HepG2 (cell line): ENCODE data around the gene RSBN1L. TPM values are rescaled to one million over a fixed set of nuclear protein-coding genes. Genes with fewer than 3 reads are reported as not detected.

Experiments
- ATAC-seq: fragments of 200-7000 bp; cut with Tn5 transposase; 3 replicates; pipeline ENCODE4 v1.9.1; 2020; ENCODE audit warnings: mild to moderate bottlenecking, moderate library complexity
- BruUV-seq: library from RNA; stranded (reverse); fragments of 400-500 nt; replicated peaks from 2 replicates; lab custom pipeline; 2021; lab: Mats Ljungman, UMichigan
- CTCF ChIA-PET: fragments of 300-600 bp; formaldehyde crosslinking; extraction: SDS; loops from one replicate; lab custom pipeline; 2021; ENCODE audit warnings: low total read pairs, inconsistent platforms, low intra/inter-chr PET ratio; lab: Yijun Ruan, JAX
- POLR2A ChIA-PET: fragments of 350-600 bp; sonication (Branson Sonifier 250); formaldehyde crosslinking; loops from one replicate; lab custom pipeline; 2020; ENCODE audit warnings: antibody characterized with exemption, inconsistent platforms; lab: Yijun Ruan, JAX
- DNase-seq: peaks from one replicate; pipeline ENCODE4 v3.0.0-alpha.2; 2015; ENCODE audit warnings: low spot score
- FAIRE-seq: peaks from 3 replicates; lab custom pipeline; 2011; peaks lifted over from hg19 to GRCh38; lab: Jason Lieb, UNC
- H2AFZ ChIP-seq: one replicate; pipeline ENCODE4 v1.6.1; 2011; ENCODE audit warnings: low read length, inconsistent platforms
- H3K27ac ChIP-seq: fragments of 300-600 bp; 3 replicates; pipeline ENCODE4 v1.8.0; 2011; ENCODE audit warnings: mixed run types, mild to moderate bottlenecking, mixed read lengths, low read length, inconsistent platforms; ENCODE audit not compliant: insufficient read depth; ENCODE audit errors: extremely low read length
- H3K27me3 ChIP-seq, 2 experiments: fragments of 200-600 bp in 1 of 2; 2 replicates in 1 of 2; 3 replicates in 1 of 2; pipeline versions ENCODE4 v1.6.0 to v1.8.0; 2011; ENCODE audit warnings: low read length in 2 of 2, mild to moderate bottlenecking in 2 of 2, moderate library complexity in 2 of 2, inconsistent platforms in 1 of 2; ENCODE audit not compliant: insufficient read depth in 2 of 2, control insufficient read depth in 1 of 2
- H3K36me3 ChIP-seq, 2 experiments: fragments of 200-600 bp in 1 of 2; replicated peaks in 1 of 2; 2 replicates in 1 of 2; 3 replicates in 1 of 2; pipeline versions ENCODE4 v1.5.1 to v1.8.0; 2011; ENCODE audit warnings: low read length in 2 of 2, inconsistent platforms in 1 of 2; ENCODE audit not compliant: insufficient read depth in 2 of 2, control insufficient read depth in 1 of 2
- H3K4me1 ChIP-seq: 2 replicates; pipeline ENCODE4 v1.5.1; 2012; ENCODE audit warnings: low read length, inconsistent platforms; ENCODE audit not compliant: insufficient read depth
- H3K4me2 ChIP-seq: 2 replicates; pipeline ENCODE4 v1.6.0; 2011; ENCODE audit warnings: low read depth, low read length, inconsistent platforms
- H3K4me3 ChIP-seq, 3 experiments: fragments of 200-600 bp in 1 of 3; sonication (generic), shearing (Covaris generic) in 1 of 3; replicated peaks in 1 of 3; 2 replicates each; pipeline ENCODE4 v1.5.1; 2011 to 2016; ENCODE audit warnings: low read length in 3 of 3, inconsistent platforms in 2 of 3, low read depth in 2 of 3, mild to moderate bottlenecking in 2 of 3, control low read depth in 1 of 3, mixed read lengths in 1 of 3; ENCODE audit not compliant: insufficient read depth in 1 of 3
- H3K79me2 ChIP-seq: one replicate; pipeline ENCODE4 v1.6.1; 2011; ENCODE audit warnings: low read length, inconsistent platforms; ENCODE audit not compliant: insufficient read depth
- H3K9ac ChIP-seq: 2 replicates; pipeline ENCODE4 v1.6.0; 2011; ENCODE audit warnings: mild to moderate bottlenecking, low read depth, low read length, inconsistent platforms; ENCODE audit not compliant: insufficient read depth
- H3K9me3 ChIP-seq: 2 replicates; pipeline ENCODE4 v1.5.1; 2012; ENCODE audit warnings: mild to moderate bottlenecking, low read length
- H4K20me1 ChIP-seq: 2 replicates; pipeline ENCODE4 v1.6.0; 2011; ENCODE audit warnings: inconsistent platforms, mild to moderate bottlenecking, low read length, moderate library complexity; ENCODE audit not compliant: insufficient read depth
- GLI4 ChIP-seq: sonication (generic); formaldehyde crosslinking; IDR thresholded peaks from 2 replicates; pipeline ENCODE4 v1.5.1; 2020; ENCODE audit warnings: missing genetic modification reagents, mild to moderate bottlenecking, moderate library complexity, borderline replicate concordance
- PAF1 ChIP-seq: IDR thresholded peaks from 2 replicates; pipeline ENCODE4 v1.6.1; 2016; ENCODE audit warnings: missing genetic modification reagents, missing compliant biosample characterization
- PHF20 ChIP-seq: sonication (generic); formaldehyde crosslinking; IDR thresholded peaks from 2 replicates; pipeline ENCODE4 v1.5.0; 2020; ENCODE audit warnings: mild to moderate bottlenecking, missing genetic modification reagents
- RXRB ChIP-seq: IDR thresholded peaks from 2 replicates; pipeline ENCODE4 v1.6.1; 2016; ENCODE audit warnings: borderline replicate concordance, missing genetic modification reagents, missing compliant biosample characterization
- ZBTB20 ChIP-seq: sonication (generic); formaldehyde crosslinking; IDR thresholded peaks from 2 replicates; pipeline ENCODE4 v1.8.1; 2023; ENCODE audit warnings: missing genetic modification reagents, low read depth, mild to moderate bottlenecking, borderline replicate concordance
- ZFP82 ChIP-seq: sonication (generic); formaldehyde crosslinking; IDR thresholded peaks from 2 replicates; pipeline ENCODE4 v1.5.1; 2020; ENCODE audit warnings: mild to moderate bottlenecking, missing genetic modification reagents, borderline replicate concordance
- ZNF331 ChIP-seq: sonication (generic); formaldehyde crosslinking; IDR thresholded peaks from 2 replicates; pipeline ENCODE4 v1.4.0; 2020; ENCODE audit warnings: missing genetic modification reagents
- ZNF34 ChIP-seq: sonication (generic); formaldehyde crosslinking; IDR thresholded peaks from 2 replicates; pipeline ENCODE4 v1.4.0; 2020; ENCODE audit warnings: mild to moderate bottlenecking, missing genetic modification reagents, borderline replicate concordance
- ZNF430 ChIP-seq: sonication (generic); formaldehyde crosslinking; IDR thresholded peaks from 2 replicates; pipeline ENCODE4 v1.9.0; 2021; ENCODE audit warnings: mild to moderate bottlenecking, missing genetic modification reagents
- ZNF547 ChIP-seq: sonication (generic); formaldehyde crosslinking; IDR thresholded peaks from 2 replicates; pipeline ENCODE4 v1.5.1; 2020; ENCODE audit warnings: mild to moderate bottlenecking, missing genetic modification reagents
- ZNF674 ChIP-seq: sonication (generic); formaldehyde crosslinking; IDR thresholded peaks from 2 replicates; pipeline ENCODE4 v1.5.0; 2020; ENCODE audit warnings: low read depth, mild to moderate bottlenecking, missing genetic modification reagents
- ZNF75D ChIP-seq: sonication (generic); formaldehyde crosslinking; IDR thresholded peaks from 2 replicates; pipeline ENCODE4 v1.8.1; 2023; ENCODE audit warnings: missing genetic modification reagents, mild to moderate bottlenecking, borderline replicate concordance
- ZNF766 ChIP-seq: sonication (generic); formaldehyde crosslinking; IDR thresholded peaks from 2 replicates; pipeline ENCODE4 v1.5.0; 2020; ENCODE audit warnings: missing genetic modification reagents, borderline replicate concordance
- WGBS: methylation state at CpG from one replicate; pipeline ENCODE4 v1.1.6; 2017; ENCODE audit warnings: low lambda C conversion rate; 5-methylcytosine and 5-hydroxymethylcytosine counted together
- in situ Hi-C: cut with HindIII; loops from 2 replicates; pipeline ENCODE4 v1.10.0; 2017; ENCODE audit warnings: low pct_unique_long_range_greater_than_20kb; ENCODE audit not compliant: extremely low pct_ligation_motif_present
- intact Hi-C: fragments of 100-400 bp; cut with micrococcal nuclease; formaldehyde crosslinking; loops from one replicate; pipeline ENCODE4 v1.10.0; 2022; ENCODE audit not compliant: unreplicated experiment
- polyA plus RNA-seq, 8 experiments: library from polyadenylated mRNA; depleted of rRNA in 3 of 8; stranded (reverse) in 7 of 8; unstranded in 1 of 8; fragments of >200 nt; fragmentation: Illumina TruSeq in 4 of 8; extraction: Trizol in 4 of 8; gene quantifications; 2 replicates each; pipeline versions ENCODE4 v1.2.1 to v1.2.3, GENCODE V29; 2011 to 2016; ENCODE audit warnings: low read depth in 4 of 8, missing spikeins in 1 of 8, mixed read lengths in 1 of 8; ENCODE audit not compliant: insufficient read depth in 1 of 8
- total RNA-seq, 5 experiments: library from RNA; depleted of rRNA; stranded (reverse); fragments of >200 nt; fragmentation: Illumina TruSeq; extraction: Trizol; gene quantifications; 2 replicates each; pipeline ENCODE4 v1.2.3, GENCODE V29; 2016; ENCODE audit warnings: low read depth in 1 of 5
- TF ChIP-seq, protein P1 (sequence below): sonication (generic); formaldehyde crosslinking; IDR thresholded peaks from 2 replicates; pipeline ENCODE4 v1.8.0; 2022; ENCODE audit warnings: missing genetic modification reagents, mild to moderate bottlenecking, borderline replicate concordance

Gene RSBN1L
- total and polyA plus RNA-seq, 2 of the 13 experiments (the other 11 are each of a cell fraction or from before 2014, with no cell fraction given), result 7.7 to 21.3 TPM

- H3K9me3 ChIP-seq, result no peaks in the 10 kb centered on the region
- no peak overlapping the region for H3K4me3 ChIP-seq
- H4K20me1 ChIP-seq, result no peaks in the 10 kb centered on the region
- no peaks in the 10 kb centered on the region for H3K79me2 ChIP-seq
- no peak overlapping the region for H3K9ac ChIP-seq
- no peak for DNase-seq
- H3K4me1 ChIP-seq, result peaks cover 6% of the 10 kb centered on the region
- no peak overlapping the region for H2AFZ ChIP-seq
- intact Hi-C loops, result loop anchor here (5.0 to 10.0 kb wide), 2 partner anchors 38 to 236 kb away; partner anchors contain the start of gene RSBN1L
- H3K4me2 ChIP-seq, result no peak overlapping the region
- BruUV-seq, result no TSS peak
- no peak overlapping the region for H3K27ac ChIP-seq
- in situ Hi-C loops, result loop anchor here (5.0 kb wide), 1 partner anchor 98 kb away; no protein-coding TSS in a partner anchor
- TF ChIP-seq ZFP82 (CRISPR knock-in tag) (no peak), ZNF331 (CRISPR knock-in tag) (no peak), ZNF547 (no peak)
- TF ChIP-seq, protein P1, sequence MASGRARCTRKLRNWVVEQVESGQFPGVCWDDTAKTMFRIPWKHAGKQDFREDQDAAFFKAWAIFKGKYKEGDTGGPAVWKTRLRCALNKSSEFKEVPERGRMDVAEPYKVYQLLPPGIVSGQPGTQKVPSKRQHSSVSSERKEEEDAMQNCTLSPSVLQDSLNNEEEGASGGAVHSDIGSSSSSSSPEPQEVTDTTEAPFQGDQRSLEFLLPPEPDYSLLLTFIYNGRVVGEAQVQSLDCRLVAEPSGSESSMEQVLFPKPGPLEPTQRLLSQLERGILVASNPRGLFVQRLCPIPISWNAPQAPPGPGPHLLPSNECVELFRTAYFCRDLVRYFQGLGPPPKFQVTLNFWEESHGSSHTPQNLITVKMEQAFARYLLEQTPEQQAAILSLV (CRISPR knock-in tag), result no peak
- TF ChIP-seq, all 625 proteins: peak for 0
- 0 out of 5 replicates have a peak, but pooled peaks cover 1 to 8% of the 10 kb centered on the region in 2 experiments for H3K36me3 ChIP-seq
- FAIRE-seq (no peak), ATAC-seq (no peak)
- CTCF ChIA-PET, result interaction anchor here (0.6 to 4.7 kb wide), 2 partner anchors 100 to 103 kb away, joined by 3 to 34 read pairs; no protein-coding TSS in a partner anchor
- POLR2A ChIA-PET, result interaction anchor here (0.8 kb wide), 1 partner anchor 37 kb away, joined by 4 read pairs; the partner anchor contains the start of gene RSBN1L
- no peaks in the 10 kb centered on the region for H3K27me3 ChIP-seq
- 98% methylated on average over 3 of the region's 5 CpGs for WGBS
Observed at GRCh38 chr7:77658928-77659327, 37.3 kb upstream of the RSBN1L start.

GRCh38 chr7:77661816-77662215 is 34.4 kb upstream of the RSBN1L start:
- Histone ChIP-seq H3K9me3 (no peaks in the 10 kb centered on the region), H4K20me1 (no peaks in the 10 kb centered on the region), H3K27ac (no peak overlapping the region), H3K36me3 (0 out of 5 replicates have a peak, but pooled peaks cover 0 to 3% of the 10 kb centered on the region in 2 experiments), H2AFZ (no peak overlapping the region), H3K9ac (no peak overlapping the region), H3K27me3 (no peaks in the 10 kb centered on the region), H3K79me2 (no peaks in the 10 kb centered on the region), H3K4me3 (no peak overlapping the region), H3K4me1 (peaks cover 4% of the 10 kb centered on the region), H3K4me2 (no peak overlapping the region)
- ChIA-PET POLR2A (no interaction called here), CTCF (no interaction called here)
- no peak for DNase-seq
- no peak for FAIRE-seq
- ATAC-seq, result no peak
- intact Hi-C loops (no loop called here), in situ Hi-C loops (no loop called here)
- no TSS peak for BruUV-seq
- WGBS, result 97% methylated on average over 5 of the region's 5 CpGs
- TF ChIP-seq ZNF75D (CRISPR knock-in tag) (no peak), ZNF430 (CRISPR knock-in tag) (no peak), ZNF674 (CRISPR knock-in tag) (no peak), ZBTB20 (CRISPR knock-in tag) (no peak), PHF20 (CRISPR knock-in tag) (no peak), ZNF766 (CRISPR knock-in tag) (no peak), RXRB (no peak), PAF1 (CRISPR knock-in tag) (no peak), ZNF34 (no peak), GLI4 (CRISPR knock-in tag) (no peak)
